Parathyroid adenoma (tissue), 2 donors: ENCODE measurements around the gene UBE2D4.

Experiments used
- H2AFZ ChIP-seq: fragments of 300-600 bp; sonication (generic); one replicate; pipeline ENCODE4 v1.7.0; 2017; ENCODE audit warnings: antibody characterized with exemption, mild to moderate bottlenecking
- H3K27ac ChIP-seq: fragments of 300-600 bp; sonication (generic); one replicate; pipeline ENCODE4 v1.7.0; 2017
- H3K27me3 ChIP-seq: fragments of 300-600 bp; sonication (generic); one replicate; pipeline ENCODE4 v1.7.0; 2017; ENCODE audit warnings: low read length; ENCODE audit not compliant: control insufficient read depth, insufficient read depth
- H3K36me3 ChIP-seq: fragments of 300-600 bp; sonication (generic); one replicate; pipeline ENCODE4 v1.7.0; 2017; ENCODE audit warnings: low read length; ENCODE audit not compliant: control insufficient read depth, insufficient read depth
- H3K4me1 ChIP-seq: fragments of 300-600 bp; sonication (generic); one replicate; pipeline ENCODE4 v1.7.0; 2017; ENCODE audit warnings: control low read depth
- H3K4me2 ChIP-seq: fragments of 300-600 bp; sonication (generic); one replicate; pipeline ENCODE4 v1.7.0; 2017; ENCODE audit warnings: low read length
- H3K4me3 ChIP-seq: fragments of 300-600 bp; sonication (generic); one replicate; pipeline ENCODE4 v1.7.0; 2017; ENCODE audit warnings: low read depth, low read length
- H3K79me2 ChIP-seq: fragments of 300-600 bp; sonication (generic); one replicate; pipeline ENCODE4 v1.7.0; 2017; ENCODE audit warnings: control low read depth
- H3K9ac ChIP-seq: fragments of 300-600 bp; sonication (generic); one replicate; pipeline ENCODE4 v1.7.0; 2017; ENCODE audit warnings: mild to moderate bottlenecking
- H3K9me3 ChIP-seq: fragments of 300-600 bp; sonication (generic); one replicate; pipeline ENCODE4 v1.7.0; 2017; ENCODE audit warnings: low read length; ENCODE audit not compliant: control insufficient read depth
- TF ChIP-seq, protein P1 (sequence below): fragments of 300-600 bp; sonication (generic); IDR thresholded peaks from one replicate; pipeline ENCODE4 v1.7.0; 2017; ENCODE audit warnings: antibody characterized with exemption, mild to moderate bottlenecking
- donor health status: primary hyperparathyroidism.

Gene UBE2D4

GRCh38 chr7:43925984-43926797 is at the start of gene UBE2D4:
UBE2D4 (plus strand) TSS chr7:43926436; CDS start chr7:43926533, 97 bp downstream.
- Histone ChIP-seq H3K27ac (peak within 1 kb of the TSS; percentile 81), H3K4me3 (peak within 1 kb of the TSS; percentile 79), H3K27me3 (no peaks in the 10 kb centered on the region), H2AFZ (peak within 1 kb of the TSS; percentile 77), H3K79me2 (peaks cover 2% of the 10 kb centered on the region), H3K9ac (peak within 1 kb of the TSS; percentile 33), H3K36me3 (no peaks in the 10 kb centered on the region), H3K4me1 (no peaks in the 10 kb centered on the region), H3K9me3 (no peaks in the 10 kb centered on the region), H3K4me2 (peak within 1 kb of the TSS; percentile 88)
- TF ChIP-seq, protein P1, sequence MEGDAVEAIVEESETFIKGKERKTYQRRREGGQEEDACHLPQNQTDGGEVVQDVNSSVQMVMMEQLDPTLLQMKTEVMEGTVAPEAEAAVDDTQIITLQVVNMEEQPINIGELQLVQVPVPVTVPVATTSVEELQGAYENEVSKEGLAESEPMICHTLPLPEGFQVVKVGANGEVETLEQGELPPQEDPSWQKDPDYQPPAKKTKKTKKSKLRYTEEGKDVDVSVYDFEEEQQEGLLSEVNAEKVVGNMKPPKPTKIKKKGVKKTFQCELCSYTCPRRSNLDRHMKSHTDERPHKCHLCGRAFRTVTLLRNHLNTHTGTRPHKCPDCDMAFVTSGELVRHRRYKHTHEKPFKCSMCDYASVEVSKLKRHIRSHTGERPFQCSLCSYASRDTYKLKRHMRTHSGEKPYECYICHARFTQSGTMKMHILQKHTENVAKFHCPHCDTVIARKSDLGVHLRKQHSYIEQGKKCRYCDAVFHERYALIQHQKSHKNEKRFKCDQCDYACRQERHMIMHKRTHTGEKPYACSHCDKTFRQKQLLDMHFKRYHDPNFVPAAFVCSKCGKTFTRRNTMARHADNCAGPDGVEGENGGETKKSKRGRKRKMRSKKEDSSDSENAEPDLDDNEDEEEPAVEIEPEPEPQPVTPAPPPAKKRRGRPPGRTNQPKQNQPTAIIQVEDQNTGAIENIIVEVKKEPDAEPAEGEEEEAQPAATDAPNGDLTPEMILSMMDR, result no peak

DNA sequence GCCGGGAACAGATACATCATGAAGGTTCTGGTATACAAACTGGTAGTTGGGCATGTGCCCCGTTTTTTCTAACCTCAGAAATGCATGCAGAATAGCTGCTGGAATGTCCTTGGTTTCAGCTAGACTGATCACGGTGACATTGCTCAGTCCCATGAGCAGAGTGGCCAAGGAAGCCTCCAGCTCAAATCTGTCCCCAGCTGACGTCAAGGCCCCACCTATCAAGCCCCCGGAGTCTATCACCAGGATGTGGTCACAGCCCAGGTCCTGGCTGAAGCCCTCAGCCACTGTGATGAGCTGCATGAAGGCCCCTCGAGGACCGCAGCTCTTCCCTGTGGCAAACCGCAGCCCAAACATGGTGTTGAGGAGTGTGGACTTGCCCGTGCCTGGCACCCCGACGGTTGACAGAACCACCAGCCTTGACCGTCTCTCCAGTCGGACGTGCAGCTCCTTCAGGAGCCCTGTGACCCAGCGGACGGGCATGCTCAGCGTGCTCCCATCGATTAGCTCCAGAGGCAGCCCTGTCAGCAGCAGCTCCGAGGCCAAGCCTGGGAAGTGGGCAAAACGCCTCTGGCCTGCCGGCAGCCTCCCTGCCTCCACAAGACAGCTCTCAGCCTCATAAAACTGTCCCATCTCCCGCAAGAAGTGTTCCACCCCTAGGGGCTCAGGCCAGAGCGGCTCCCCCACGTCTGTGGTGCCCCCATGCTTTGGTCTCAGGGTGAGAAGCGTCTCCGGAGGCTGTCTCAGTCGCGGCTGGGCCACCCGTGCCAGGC is 49.1 kb upstream of the UBE2D4 start:
- no peak overlapping the region for H3K27ac ChIP-seq

GRCh38 chr7:43877968-43878864 is 48.0 kb upstream of the UBE2D4 start:
- Histone ChIP-seq H3K79me2 (peaks cover 2% of the 10 kb centered on the region), H2AFZ (no peak overlapping the region), H3K9me3 (no peaks in the 10 kb centered on the region), H3K4me2 (no peak overlapping the region), H3K36me3 (no peaks in the 10 kb centered on the region), H3K27ac (no peak overlapping the region), H3K4me3 (no peak overlapping the region), H3K4me1 (no peaks in the 10 kb centered on the region), H3K9ac (no peak overlapping the region), H3K27me3 (no peaks in the 10 kb centered on the region)
- TF ChIP-seq, protein P1, result no peak

More for the DNA sequence above, 49.1 kb upstream of the UBE2D4 start:
- Histone ChIP-seq H3K79me2 (peaks cover 2% of the 10 kb centered on the region), H3K27me3 (no peaks in the 10 kb centered on the region), H3K36me3 (no peaks in the 10 kb centered on the region), H3K4me1 (no peaks in the 10 kb centered on the region), H2AFZ (no peak overlapping the region), H3K4me3 (no peak overlapping the region), H3K9me3 (no peaks in the 10 kb centered on the region), H3K4me2 (no peak overlapping the region), H3K9ac (no peak overlapping the region)
- TF ChIP-seq, protein P1, result no peak

DNA sequence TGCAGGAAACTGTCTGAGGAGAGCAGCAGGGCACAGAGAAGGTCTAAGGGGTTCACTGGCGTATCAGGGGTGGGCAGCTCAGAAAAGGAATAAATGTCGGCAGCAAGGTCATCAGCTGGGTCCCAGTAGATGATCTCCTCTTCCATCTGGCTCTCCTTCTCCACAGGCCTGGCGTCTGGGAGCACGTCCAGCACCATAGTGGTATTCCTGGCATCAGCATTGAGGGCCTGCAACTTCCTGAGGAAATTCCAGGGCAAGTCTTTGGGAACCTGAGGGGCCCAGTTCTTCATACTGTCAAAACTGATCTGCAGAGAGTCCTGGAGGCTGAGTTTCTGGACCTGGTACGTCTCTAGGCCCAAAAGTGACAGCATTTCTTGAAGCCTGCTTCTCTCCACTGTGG is 47.4 kb upstream of the UBE2D4 start:
- H2AFZ ChIP-seq, result no peak overlapping the region
- H3K36me3 ChIP-seq, result no peaks in the 10 kb centered on the region
- no peak overlapping the region for H3K9ac ChIP-seq
- H3K4me3 ChIP-seq, result no peak overlapping the region
- no peaks in the 10 kb centered on the region for H3K4me1 ChIP-seq
- H3K27me3 ChIP-seq, result no peaks in the 10 kb centered on the region
- no peak overlapping the region for H3K4me2 ChIP-seq
- no peak overlapping the region for H3K27ac ChIP-seq
- H3K9me3 ChIP-seq, result no peaks in the 10 kb centered on the region
- TF ChIP-seq, protein P1, result no peak
- peaks cover 2% of the 10 kb centered on the region for H3K79me2 ChIP-seq
